EH (cell line): ENCODE results near the gene TRNP1.

ENCODE experiments used
- DNase-seq: peaks from one replicate; pipeline ENCODE4 v3.0.0-alpha.2; 2015; ENCODE audit warnings: low read depth

Gene TRNP1

GRCh38 chr1:27001570-27002360 is 8.3 kb downstream of the TRNP1 start:
- peak; percentile 56 for DNase-seq

- DNase-seq, result no peak
These were observed 10.4 kb downstream of the TRNP1 start for GRCh38 chr1:27003745-27004470.

- peak; percentile 56 for DNase-seq
These were observed 11.1 kb downstream of the TRNP1 start for GRCh38 chr1:27004471-27005165.

GRCh38 chr1:27005166-27005530 is 11.7 kb downstream of the TRNP1 start:
- DNase-seq, result no peak

- peak; percentile 12 for DNase-seq
These were observed 12.4 kb downstream of the TRNP1 start for GRCh38 chr1:27005648-27006496.

- peak; percentile 12 for DNase-seq
These were observed 13.2 kb downstream of the TRNP1 start for GRCh38 chr1:27006683-27007082.

GRCh38 chr1:27007909-27008582 is 14.6 kb downstream of the TRNP1 start:
- peak; percentile 70 for DNase-seq

GRCh38 chr1:27009601-27010197 is 16.2 kb downstream of the TRNP1 start:
- peak; percentile 20 for DNase-seq

- peak; percentile 14 for DNase-seq
These were observed 16.9 kb downstream of the TRNP1 start for GRCh38 chr1:27010226-27010994.

GRCh38 chr1:27011058-27011764 is 17.7 kb downstream of the TRNP1 start:
- peak; percentile 91 for DNase-seq

- no peak for DNase-seq
These were observed 18.6 kb downstream of the TRNP1 start for GRCh38 chr1:27011976-27012563.

- no peak for DNase-seq
These were observed 21.8 kb downstream of the TRNP1 start for GRCh38 chr1:27015260-27015659.

- DNase-seq, result no peak
These were observed 22.9 kb downstream of the TRNP1 start for GRCh38 chr1:27016376-27016775.

- no peak for DNase-seq
These were observed 23.7 kb downstream of the TRNP1 start for GRCh38 chr1:27017207-27017606.

GRCh38 chr1:27018316-27018715 is 24.8 kb downstream of the TRNP1 start:
- peak; percentile 6 for DNase-seq

- DNase-seq, result peak; percentile 71
These were observed 28.0 kb downstream of the TRNP1 start for GRCh38 chr1:27021354-27022031.

GRCh38 chr1:27025718-27026117 is 32.2 kb downstream of the TRNP1 start:
- no peak for DNase-seq
